ENCODE measurements around the gene LIPC. TPM values are rescaled to one million over a fixed set of nuclear protein-coding genes. Genes with fewer than 3 reads are reported as not detected.

Gene LIPC
- total RNA-seq, 1 experiment from 2014 or later, result not detected

DNA sequence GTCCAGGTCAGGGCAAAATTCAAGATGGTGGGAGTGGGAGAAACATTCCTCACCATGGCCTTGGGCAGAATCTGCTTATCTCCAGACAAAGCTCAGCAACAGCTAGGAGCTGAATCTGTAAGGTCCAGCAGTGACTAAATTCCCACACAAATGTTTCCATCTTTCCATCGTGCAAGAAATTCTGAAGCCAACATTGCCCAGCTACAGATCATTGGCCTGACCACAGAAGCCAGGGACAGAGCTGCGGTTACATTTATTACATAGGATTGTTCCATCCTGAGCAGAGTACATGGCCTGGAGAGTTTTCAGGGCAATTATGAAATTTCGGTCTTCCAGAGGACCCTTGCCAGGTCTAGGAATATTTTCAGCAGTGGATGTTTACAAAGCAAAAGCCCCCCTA, 100.3 kb downstream of the LIPC start:
- H3K4me1 Mint-ChIP-seq (ENCODE audit: insufficient read depth, unreplicated experiment), result no peaks in the 10 kb centered on the region
- H3K27ac Mint-ChIP-seq (ENCODE audit: low read depth, unreplicated experiment), result no peak overlapping the region
- H3K9me3 Mint-ChIP-seq (ENCODE audit: unreplicated experiment), result no peaks in the 10 kb centered on the region
- TF ChIP-seq CTCF (IDR thresholded peaks at IDR 0.05; ENCODE audit: unreplicated experiment), result no peak
- ChIA-PET POLR2A (no interaction called here), CTCF (interaction anchor here (1.2 kb wide), 1 partner anchor 304 kb away, joined by 3 read pairs; no protein-coding TSS in a partner anchor)
- BruUV-seq (replicated peaks), result no TSS peak
- peaks cover 15% of the 10 kb centered on the region for H3K27me3 Mint-ChIP-seq (ENCODE audit: insufficient read depth, unreplicated experiment)
- H3K36me3 Mint-ChIP-seq (ENCODE audit: insufficient read depth, unreplicated experiment), result no peaks in the 10 kb centered on the region
- no peak for DNase-seq (ENCODE audit: unreplicated experiment)
- intact Hi-C loops (cut with micrococcal nuclease), result no loop called here
- no peak overlapping the region for H3K4me3 Mint-ChIP-seq (ENCODE audit: unreplicated experiment)

- H3K9me3 Mint-ChIP-seq (ENCODE audit: unreplicated experiment), result no peaks in the 10 kb centered on the region
- H3K36me3 Mint-ChIP-seq (ENCODE audit: insufficient read depth, unreplicated experiment), result no peaks in the 10 kb centered on the region
- intact Hi-C loops (cut with micrococcal nuclease), result no loop called here
- H3K27me3 Mint-ChIP-seq (ENCODE audit: insufficient read depth, unreplicated experiment), result peaks cover 20% of the 10 kb centered on the region
- DNase-seq (ENCODE audit: unreplicated experiment), result no peak
- no peaks in the 10 kb centered on the region for H3K4me1 Mint-ChIP-seq (ENCODE audit: insufficient read depth, unreplicated experiment)
- ChIA-PET CTCF (no interaction called here), POLR2A (interaction anchor here (0.9 to 1.8 kb wide), 4 partner anchors 10 to 260 kb away, joined by 4 to 5 read pairs (median 4); no protein-coding TSS in a partner anchor)
- H3K27ac Mint-ChIP-seq (ENCODE audit: low read depth, unreplicated experiment), result no peak overlapping the region
- H3K4me3 Mint-ChIP-seq (ENCODE audit: unreplicated experiment), result no peak overlapping the region
- no TSS peak for BruUV-seq (replicated peaks)
- no peak for TF ChIP-seq CTCF (IDR thresholded peaks at IDR 0.05; ENCODE audit: unreplicated experiment)
These were observed 102.8 kb downstream of the LIPC start for GRCh38 chr15:58534556-58534955.

- BruUV-seq (replicated peaks), result no TSS peak
- H3K36me3 Mint-ChIP-seq (ENCODE audit: insufficient read depth, unreplicated experiment), result no peaks in the 10 kb centered on the region
- no peak for DNase-seq (ENCODE audit: unreplicated experiment)
- H3K4me1 Mint-ChIP-seq (ENCODE audit: insufficient read depth, unreplicated experiment), result no peaks in the 10 kb centered on the region
- H3K4me3 Mint-ChIP-seq (ENCODE audit: unreplicated experiment), result no peak overlapping the region
- no peak for TF ChIP-seq CTCF (IDR thresholded peaks at IDR 0.05; ENCODE audit: unreplicated experiment)
- no peak overlapping the region for H3K27ac Mint-ChIP-seq (ENCODE audit: low read depth, unreplicated experiment)
- H3K27me3 Mint-ChIP-seq (ENCODE audit: insufficient read depth, unreplicated experiment), result peaks cover 27% of the 10 kb centered on the region
- no peaks in the 10 kb centered on the region for H3K9me3 Mint-ChIP-seq (ENCODE audit: unreplicated experiment)
- CTCF ChIA-PET, result interaction anchor here (0.5 to 0.6 kb wide), 2 partner anchors 14 to 137 kb away, joined by 3 to 4 read pairs; no protein-coding TSS in a partner anchor
- intact Hi-C loops (cut with micrococcal nuclease), result no loop called here
- POLR2A ChIA-PET, result interaction anchor here (0.5 to 1.8 kb wide), 5 partner anchors 11 to 1729 kb away, joined by 4 read pairs; no protein-coding TSS in a partner anchor
These were observed 103.5 kb downstream of the LIPC start for GRCh38 chr15:58535337-58535736.

GRCh38 chr15:58535894-58536293, 104.1 kb downstream of the LIPC start:
- Mint-ChIP-seq H3K36me3 (ENCODE audit: insufficient read depth, unreplicated experiment) (no peaks in the 10 kb centered on the region), H3K4me1 (ENCODE audit: insufficient read depth, unreplicated experiment) (no peaks in the 10 kb centered on the region), H3K27ac (ENCODE audit: low read depth, unreplicated experiment) (no peak overlapping the region), H3K4me3 (ENCODE audit: unreplicated experiment) (no peak overlapping the region), H3K9me3 (ENCODE audit: unreplicated experiment) (no peaks in the 10 kb centered on the region), H3K27me3 (ENCODE audit: insufficient read depth, unreplicated experiment) (peaks cover 27% of the 10 kb centered on the region)
- TF ChIP-seq CTCF (IDR thresholded peaks at IDR 0.05; ENCODE audit: unreplicated experiment), result no peak
- BruUV-seq (replicated peaks), result no TSS peak
- ChIA-PET POLR2A (interaction anchor here (0.6 to 1.8 kb wide), 3 partner anchors 11 to 1024 kb away, joined by 4 read pairs; no protein-coding TSS in a partner anchor), CTCF (interaction anchor here (0.5 kb wide), 1 partner anchor 138 kb away, joined by 4 read pairs; no protein-coding TSS in a partner anchor)
- intact Hi-C loops (cut with micrococcal nuclease), result no loop called here
- no peak for DNase-seq (ENCODE audit: unreplicated experiment)

Measured in MCF 10A (cell line).